Measurements from ENCODE around the gene RGS1. TPM values are rescaled to one million over a fixed set of nuclear protein-coding genes. Genes with fewer than 3 reads are reported as not detected.

The RGS1 gene
- total RNA-seq, result 26.9 TPM

GRCh38 chr1:192575499-192576189, at the start of gene RGS1:
RGS1 (plus strand) TSS chr1:192575773; CDS start chr1:192575793, 20 bp downstream.

Other genes with a start within 250 kb of the RGS1 start
- gene RGS13, start 60.4 kb downstream of the RGS1 start, total RNA-seq, result not detected
- gene RGS2, start 233.3 kb downstream of the RGS1 start, total RNA-seq, result 67.5 TPM